Pulmonary artery endothelial cell (primary cell): ENCODE data around the gene TMA7. TPM values are rescaled to one million over a fixed set of nuclear protein-coding genes. Genes with fewer than 3 reads are reported as not detected.

Source experiments
- total RNA-seq: library from RNA; depleted of rRNA; stranded (reverse); fragments of >200 nt; gene quantifications from 2 replicates; pipeline ENCODE4 v1.2.3, GENCODE V29; 2014

The TMA7 gene
- total RNA-seq, 1 donor from 2014 or later, result 270 TPM

Other genes with a start within 250 kb of the TMA7 start
- gene CAMP, start 216.8 kb upstream of the TMA7 start, total RNA-seq, result not detected in 2 replicates
- 5.9 and 8.7 TPM in 2 replicates for gene ZNF589, start 199.2 kb upstream of the TMA7 start, total RNA-seq
- 18.7 and 28.0 TPM in 2 replicates for gene NME6, start 138.9 kb upstream of the TMA7 start, total RNA-seq
- gene SPINK8, start 106.6 kb upstream of the TMA7 start, total RNA-seq, result not detected in 2 replicates
- 0.13 TPM in 1 of 2 replicates, not detected in the other for gene FBXW12, start 68.0 kb upstream of the TMA7 start, total RNA-seq
- 9.3 and 16.2 TPM in 2 replicates for gene PLXNB1, start 10.2 kb upstream of the TMA7 start, total RNA-seq
- gene CCDC51, start 138 bp upstream of the TMA7 start, total RNA-seq, result 17.3 and 20.7 TPM in 2 replicates
- gene ATRIP, start 6.5 kb downstream of the TMA7 start, total RNA-seq, result 9.2 and 11.3 TPM in 2 replicates
- gene SHISA5, start 63.9 kb downstream of the TMA7 start, total RNA-seq, result 132 and 156 TPM in 2 replicates
- 3.1 TPM in 2 replicates for gene PFKFB4, start 116.5 kb downstream of the TMA7 start, total RNA-seq
- 0.07 TPM in 1 of 2 replicates, not detected in the other for gene UCN2, start 123.5 kb downstream of the TMA7 start, total RNA-seq
- gene COL7A1, start 155.1 kb downstream of the TMA7 start, total RNA-seq, result 0.13 and 0.25 TPM in 2 replicates
- gene UQCRC1, start 169.4 kb downstream of the TMA7 start, total RNA-seq, result 339 and 359 TPM in 2 replicates
- gene TMEM89, start 181.5 kb downstream of the TMA7 start, total RNA-seq, result not detected in 2 replicates
- 10.6 and 17.3 TPM in 2 replicates for gene SLC26A6, start 195.2 kb downstream of the TMA7 start, total RNA-seq
- gene CELSR3, start 222.6 kb downstream of the TMA7 start, total RNA-seq, result 0.18 and 0.20 TPM in 2 replicates
- 6.8 and 6.9 TPM in 2 replicates for gene NCKIPSD, start 245.7 kb downstream of the TMA7 start, total RNA-seq